Activated CD4-positive, alpha-beta T cell treated with anti-CD3 and anti-CD28 coated beads, Interleukin-2, amount 50 U/mL, for 4 hours (primary cell): ENCODE data around the gene FCHO1.
"Not testable (repeated sequence)": the region's sequence is repeated elsewhere in the genome, so short reads cannot be mapped to it uniquely, and the experiment has no call there.

Experiments used
- DNase-seq, 2 experiments: peaks; one replicate each; pipeline ENCODE4 v3.0.0-alpha.2; 2020

FCHO1 gene

DNA sequence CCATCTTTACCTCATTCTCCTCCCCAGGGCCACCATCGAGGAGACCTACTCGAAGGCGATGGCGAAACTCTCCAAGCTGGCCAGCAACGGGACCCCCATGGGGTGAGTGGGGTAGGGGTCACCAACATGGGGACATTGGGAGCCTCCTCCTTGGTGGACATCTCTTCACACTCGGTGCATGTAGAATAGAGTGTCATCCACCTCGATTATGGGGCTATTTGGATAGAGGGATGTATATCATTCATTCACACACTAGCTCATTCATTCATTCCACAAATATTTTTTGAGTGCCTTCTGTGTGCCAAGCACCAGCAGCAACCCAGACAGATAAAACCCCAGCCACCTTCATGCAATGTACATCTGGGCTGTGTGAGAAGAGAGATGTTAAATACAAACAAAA is 13.1 kb downstream of the FCHO1 start:
- DNase-seq, result no peak

DNA sequence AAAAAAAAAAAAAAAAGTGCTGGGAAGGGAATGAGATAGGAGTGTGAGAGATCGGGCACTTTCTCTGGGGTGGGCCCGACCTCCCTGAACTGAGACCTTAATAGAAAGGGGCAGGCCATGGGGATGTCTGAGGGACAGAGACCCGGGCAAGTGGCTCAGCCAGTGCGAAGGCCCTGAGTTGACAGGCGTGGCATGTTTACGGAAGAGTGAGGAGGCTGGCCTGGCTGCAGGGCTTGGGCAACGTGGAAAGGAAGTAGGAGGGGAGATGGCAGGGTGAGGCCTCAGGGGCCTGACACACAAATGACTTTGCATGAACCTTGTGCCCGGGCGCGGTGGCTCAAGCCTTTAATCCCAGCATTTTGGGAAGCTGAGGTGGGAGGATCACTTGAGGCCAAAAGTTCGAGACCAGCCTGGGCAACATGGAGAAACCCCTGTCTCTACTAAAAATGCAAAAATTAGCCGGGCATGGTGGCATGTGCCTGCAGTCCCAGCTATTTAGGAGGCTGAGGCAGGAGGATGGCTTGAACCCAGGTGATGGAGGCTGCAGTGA is 13.9 kb downstream of the FCHO1 start:
- no peak for DNase-seq

DNA sequence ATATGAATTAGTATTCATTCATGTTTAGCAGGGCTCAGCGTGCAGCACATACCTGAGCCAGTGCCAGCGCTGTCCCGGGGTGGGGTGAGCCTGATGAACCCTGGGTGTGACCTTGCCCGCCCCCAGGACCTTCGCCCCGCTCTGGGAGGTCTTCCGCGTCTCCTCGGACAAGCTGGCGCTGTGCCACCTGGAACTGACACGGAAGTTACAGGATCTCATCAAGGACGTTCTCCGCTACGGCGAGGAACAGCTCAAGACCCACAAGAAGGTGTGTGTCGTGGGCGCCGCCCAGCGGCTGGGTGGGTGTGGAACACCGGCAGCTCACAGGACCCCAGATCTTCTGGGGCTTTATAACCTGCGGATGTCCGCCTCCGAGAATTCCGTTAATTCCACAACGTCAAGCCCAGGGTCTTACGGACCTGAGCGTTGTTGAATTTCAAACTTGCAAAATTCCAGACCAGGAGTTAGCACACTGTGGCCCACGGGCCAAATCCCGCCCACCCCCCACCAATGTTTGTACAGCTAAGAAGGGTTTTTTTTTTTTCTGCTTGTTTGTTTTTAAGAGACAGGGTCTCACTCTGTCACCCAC is 15.4 kb downstream of the FCHO1 start:
- DNase-seq, result peak in 1 of 2 experiments; percentile 25

DNA sequence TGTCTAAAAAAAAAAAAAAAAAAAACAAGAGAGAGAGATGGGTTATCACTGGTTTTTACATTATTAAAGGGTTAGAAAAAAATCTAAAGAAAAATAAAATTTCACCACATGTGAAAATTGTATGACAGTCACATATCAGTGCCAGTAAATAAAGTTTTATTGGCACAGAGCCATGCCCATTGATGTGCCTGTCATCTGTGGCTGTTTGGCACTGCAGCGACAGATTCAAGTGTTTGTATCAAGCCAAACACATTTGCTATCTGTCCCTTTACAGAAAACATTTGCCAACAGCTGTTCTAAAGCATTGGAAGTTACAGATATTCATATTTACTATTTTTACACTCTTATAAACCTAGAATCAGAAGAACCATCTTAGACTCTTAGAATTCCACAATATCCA is 16.3 kb downstream of the FCHO1 start:
- no peak for DNase-seq

DNA sequence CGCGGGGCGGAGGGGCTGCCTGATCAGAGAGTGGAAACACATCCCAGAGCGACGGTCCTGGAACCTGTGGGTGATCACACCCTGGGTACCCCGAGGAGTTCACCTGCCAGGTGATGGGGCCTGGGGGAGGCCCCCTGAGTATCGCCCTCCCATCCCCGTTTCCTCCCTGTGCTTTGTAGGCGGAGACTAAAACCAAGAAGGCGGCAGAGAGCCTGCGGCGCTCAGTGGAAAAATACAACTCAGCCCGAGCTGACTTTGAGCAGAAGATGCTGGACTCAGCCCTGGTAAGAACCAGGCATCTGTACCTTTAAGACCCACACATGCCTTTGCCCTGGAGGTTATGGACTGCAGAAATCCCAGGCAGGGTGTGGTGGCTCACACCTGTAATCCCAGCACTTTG is 19.3 kb downstream of the FCHO1 start:
- DNase-seq, result no peak

DNA sequence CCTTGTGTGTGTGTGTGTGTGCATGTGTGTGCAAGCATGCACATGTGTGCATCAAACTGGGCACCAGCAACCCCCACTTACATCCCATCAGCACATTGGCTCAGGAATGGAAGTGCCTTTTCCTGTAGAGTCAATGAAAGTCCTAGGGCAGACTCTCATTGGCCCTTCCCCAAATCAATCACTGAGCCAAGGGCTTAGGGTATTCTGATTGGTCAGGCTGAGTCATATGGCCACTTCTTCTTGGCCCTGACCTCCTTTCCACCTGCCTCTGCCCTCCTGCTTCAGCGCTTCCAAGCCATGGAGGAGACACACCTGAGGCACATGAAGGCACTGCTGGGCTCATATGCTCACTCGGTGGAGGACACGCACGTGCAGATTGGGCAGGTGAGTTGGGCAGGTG is 20.9 kb downstream of the FCHO1 start:
- no peak for DNase-seq

DNA sequence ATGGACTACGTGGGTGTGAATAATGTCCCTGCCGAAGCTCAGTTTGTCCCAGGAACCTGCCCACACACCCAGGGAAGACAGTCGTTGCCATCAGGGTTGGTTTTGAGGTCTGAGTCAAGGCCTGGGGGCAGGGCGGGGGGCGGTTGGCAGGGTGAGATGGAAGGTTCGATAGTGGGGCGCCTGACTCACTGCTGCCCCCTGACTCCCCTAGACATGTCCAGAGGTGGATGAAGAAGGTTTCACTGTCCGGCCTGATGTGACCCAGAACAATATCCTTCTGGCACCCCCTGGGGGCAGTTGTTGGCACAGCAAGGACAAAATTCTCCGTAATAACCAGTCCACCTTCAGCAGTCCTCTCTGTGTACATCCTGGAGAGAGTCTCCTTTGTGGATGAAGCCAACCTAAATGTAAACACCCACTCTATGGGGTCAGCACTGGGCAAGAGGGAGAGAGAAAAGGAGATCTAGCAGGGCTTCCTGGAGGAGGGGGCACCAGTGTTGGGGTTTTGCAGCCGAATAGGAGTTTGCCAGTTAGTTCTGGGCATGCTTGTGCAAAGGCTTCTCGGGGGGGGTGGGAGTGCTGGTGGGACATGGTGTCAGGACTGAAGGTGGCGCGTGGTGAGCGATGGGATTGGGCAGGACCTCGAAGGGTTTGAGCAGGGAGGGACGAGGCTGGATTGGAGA is 24.1 kb downstream of the FCHO1 start:
- DNase-seq, result peak in 1 of 2 experiments; percentile 32

DNA sequence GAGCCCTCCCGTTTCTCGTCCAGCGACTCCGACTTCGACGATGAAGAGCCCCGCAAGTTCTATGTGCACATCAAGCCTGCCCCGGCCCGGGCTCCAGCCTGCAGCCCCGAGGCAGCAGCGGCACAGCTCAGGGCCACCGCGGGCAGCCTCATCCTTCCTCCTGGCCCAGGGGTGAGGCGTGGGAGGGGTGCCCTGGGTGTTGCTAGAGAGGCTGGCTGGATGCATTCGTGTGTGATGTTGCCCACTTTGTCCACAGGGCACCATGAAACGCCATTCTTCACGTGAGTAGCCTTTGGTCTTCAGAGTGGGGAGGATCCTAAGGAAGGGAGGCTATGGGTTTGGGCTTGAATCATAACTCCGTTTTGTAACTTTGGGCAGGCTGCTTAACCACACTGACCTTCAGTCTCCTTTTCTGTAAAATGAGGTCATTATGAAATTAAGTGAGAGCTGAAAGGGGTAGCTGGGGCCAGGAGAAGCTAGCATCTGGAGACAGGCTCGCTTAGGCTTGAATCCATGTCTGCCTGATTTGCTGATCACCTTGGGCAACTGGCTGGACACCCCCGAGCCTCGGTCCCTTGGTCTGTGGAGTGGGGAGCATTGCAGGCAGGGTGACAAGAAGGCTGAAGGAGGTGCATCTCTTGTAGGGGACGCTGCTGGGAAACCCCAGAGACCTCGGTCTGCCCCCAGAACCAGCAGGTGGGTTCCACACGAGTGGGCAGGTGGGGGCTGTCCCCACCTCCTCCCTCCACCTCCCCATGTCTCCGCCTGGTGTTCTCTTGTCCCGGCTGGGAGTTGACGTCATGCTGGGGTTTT is 24.9 kb downstream of the FCHO1 start:
- DNase-seq, result no peak

DNA sequence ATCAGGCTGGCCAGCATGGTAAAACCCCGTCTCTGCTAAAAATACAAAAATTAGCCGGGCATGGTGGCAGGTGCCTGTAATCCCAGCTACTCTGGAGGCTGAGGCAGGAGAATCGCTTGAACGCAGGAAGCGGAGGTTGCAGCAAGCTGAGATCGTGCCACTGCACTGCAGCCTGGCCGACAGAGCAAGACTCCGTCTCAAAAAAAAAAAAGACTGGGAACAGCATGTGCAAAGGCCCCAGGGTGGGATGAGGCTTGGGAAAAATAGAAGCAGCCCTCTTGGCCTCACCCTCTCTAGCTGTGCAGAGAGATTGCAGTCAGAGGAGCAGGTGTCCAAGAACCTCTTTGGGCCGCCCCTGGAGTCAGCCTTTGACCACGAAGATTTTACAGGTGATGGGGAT is 26.6 kb downstream of the FCHO1 start:
- DNase-seq, result not testable (repeated sequence)

DNA sequence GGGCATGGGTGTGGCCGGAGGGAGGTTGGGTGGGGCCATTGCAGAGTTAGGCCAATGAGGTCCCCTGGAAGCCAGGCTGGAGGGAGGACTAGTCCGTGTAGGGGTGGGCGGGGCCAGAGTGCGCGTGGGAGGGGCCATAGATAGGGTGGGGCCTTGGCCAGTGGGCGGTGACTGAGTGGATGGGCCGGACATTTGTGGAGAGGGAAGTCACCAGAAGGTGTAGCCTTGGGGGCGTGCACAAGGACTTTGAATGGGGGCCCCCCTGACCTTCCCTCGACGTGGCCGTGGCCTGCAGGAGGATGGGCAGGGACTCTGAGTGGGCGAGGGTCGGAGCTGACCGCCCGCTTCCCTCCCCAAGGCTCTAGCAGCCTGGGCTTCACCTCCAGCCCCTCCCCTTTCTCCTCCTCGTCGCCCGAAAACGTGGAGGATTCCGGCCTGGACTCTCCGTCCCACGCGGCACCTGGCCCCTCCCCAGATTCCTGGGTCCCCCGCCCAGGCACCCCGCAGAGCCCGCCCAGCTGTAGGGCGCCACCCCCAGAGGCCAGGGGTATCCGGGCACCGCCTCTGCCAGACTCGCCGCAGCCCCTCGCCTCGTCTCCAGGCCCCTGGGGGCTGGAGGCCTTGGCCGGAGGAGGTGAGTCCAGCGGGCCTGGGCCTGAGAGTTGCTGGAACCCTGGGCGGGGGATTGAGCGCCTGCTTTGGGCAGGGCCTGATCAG is 27.1 kb downstream of the FCHO1 start:
- no peak for DNase-seq

DNA sequence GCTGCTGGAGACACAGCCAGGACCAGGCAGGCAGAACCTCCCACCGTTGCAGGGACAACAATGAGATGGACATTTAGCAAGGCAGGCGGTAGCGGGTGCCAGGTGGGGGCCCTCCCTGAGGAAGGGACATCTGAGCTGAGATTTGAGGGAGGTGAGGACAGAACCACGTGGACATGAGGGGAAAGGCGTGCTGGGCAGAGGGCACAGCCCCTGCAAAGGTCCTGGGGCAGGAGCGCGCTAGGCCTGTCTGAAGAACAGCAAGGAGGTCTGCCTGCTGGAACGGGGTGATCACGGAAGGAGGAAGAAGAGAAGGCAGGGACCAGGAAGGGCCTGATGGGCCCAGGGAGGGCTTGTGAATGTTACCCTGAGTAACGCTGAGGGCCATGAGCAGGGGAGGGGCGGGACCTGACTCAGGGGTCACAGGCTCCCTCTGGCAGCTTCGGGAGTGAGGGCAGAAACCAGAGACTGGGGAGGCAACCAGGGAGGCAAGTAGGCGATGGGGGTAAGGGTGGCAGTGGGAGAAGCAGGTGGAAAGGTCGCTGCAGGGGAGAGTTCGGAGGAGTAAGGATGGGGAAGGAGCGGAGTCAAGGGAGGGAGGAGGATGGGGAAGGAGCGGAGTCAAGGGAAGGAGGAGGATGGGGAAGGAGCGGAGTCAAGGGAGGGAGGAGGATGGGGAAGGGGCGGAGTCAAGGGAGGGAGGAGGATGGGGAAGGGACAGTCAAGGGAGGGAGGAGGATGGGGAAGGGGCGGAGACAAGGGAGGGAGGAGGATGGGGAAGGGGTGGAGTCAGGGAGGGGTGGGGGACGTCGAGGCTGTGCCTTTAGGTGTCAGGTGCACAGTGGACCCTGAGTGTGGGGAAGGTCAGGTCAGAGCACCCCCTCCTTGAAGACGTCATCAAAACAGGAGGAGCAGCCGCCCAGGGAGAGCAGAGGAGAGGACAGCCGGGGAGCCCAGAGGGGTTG is 28.0 kb downstream of the FCHO1 start:
- no peak for DNase-seq

DNA sequence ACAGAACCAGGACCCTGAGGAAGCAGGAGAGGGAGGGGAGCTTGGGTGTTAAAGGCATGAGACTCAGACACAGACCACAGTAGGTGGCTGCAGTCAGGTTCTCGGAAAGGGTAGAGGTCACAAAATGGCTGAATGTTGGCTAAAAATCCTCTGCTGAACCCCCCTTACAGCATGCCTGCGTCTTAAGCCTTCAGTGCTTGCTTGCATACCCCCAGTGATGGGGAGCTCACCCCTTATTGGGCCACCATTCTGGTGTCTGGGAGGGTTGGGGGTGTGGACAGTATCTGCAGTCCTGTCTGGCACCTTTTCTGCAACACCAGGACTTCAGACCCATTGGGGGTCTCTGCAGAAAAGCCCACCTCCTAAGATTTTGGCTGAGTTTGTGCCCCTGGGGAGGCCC is 29.5 kb downstream of the FCHO1 start:
- DNase-seq, result no peak

DNA sequence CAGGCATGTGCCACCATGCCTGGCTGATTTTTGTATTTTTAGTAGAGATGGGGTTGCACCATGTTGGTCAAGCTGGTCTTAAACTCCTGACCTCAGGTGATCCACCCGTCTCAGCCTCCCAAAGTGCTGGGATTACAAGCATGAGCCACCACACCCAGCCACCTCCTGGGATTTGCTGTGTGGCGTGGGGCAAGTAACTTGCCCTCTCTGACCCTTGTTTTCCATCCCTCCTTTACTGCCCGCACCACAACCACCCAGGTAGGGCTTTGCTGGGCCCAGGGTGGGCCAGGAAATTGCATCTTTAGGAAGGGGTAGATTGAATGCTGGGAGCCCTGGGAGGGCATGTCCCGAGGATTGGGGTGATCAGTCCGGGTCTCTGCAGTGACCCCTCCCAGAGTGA is 32.4 kb downstream of the FCHO1 start:
- DNase-seq, result not testable (repeated sequence)

DNA sequence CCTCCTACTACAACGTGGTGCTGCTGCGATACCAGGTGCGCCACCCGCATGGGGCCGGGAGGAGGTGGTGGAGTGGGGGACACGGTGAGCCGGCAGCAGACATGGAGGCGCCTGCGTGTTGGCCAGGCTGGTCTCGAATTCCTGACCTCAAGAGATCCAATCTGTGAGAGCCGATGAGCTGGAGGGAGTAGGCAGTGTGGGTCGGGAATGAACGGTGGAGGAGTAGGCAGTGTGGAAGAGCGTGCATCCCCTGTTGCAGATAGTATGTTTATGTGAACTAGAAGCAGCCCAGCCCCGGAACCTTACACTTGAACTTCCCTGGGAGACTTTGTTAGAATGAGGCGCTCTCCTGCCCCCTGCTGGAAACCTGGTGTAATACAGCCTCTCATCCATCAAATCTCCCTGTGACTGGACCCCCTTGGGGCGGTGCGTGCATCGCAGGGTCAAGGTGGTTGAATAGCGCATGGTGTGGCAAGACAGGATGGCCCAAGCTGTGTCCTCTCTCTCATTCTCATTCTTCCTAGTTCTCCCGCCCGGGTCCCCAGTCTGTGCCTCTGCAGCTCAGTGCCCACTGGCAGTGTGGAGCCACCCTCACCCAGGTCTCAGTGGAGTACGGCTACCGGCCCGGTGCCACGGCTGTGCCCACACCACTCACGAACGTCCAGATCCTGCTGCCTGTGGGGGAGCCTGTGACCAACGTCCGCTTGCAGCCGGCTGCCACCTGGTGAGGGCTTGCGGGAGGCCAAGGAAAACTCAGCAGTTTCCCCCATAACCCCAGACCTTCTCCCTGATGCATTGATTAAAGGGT is 33.1 kb downstream of the FCHO1 start:
- peak; percentile 67 to 72 for DNase-seq

DNA sequence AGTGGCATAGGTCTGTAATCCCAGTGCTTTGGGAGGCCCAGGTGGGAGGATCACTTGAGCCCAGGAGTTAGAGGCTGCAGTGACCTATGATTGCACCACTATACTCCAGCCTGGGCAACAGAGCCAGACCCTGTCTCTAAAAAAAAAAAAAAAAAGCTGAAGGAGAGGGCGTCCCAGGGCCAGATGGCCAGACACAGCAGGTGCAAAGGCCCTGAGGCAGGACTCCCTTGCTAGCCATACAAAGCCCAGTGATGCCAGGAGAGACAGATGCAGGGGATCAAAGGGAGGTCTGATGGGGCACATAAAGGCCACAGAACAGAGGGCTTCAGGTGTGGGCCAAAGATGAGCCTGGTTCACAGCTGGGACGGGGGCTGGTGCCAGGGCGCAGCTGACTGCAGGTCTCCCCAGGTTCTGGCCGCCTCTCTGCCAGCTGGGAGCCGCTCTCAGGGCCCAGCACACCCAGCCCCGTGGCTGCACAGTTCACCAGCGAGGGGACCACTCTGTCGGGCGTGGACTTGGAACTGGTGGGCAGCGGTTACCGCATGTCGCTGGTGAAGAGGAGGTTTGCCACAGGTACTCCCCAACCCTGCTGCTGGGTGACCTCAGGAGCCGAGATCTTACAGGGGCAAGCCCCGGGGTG is 36.1 kb downstream of the FCHO1 start:
- no peak for DNase-seq

DNA sequence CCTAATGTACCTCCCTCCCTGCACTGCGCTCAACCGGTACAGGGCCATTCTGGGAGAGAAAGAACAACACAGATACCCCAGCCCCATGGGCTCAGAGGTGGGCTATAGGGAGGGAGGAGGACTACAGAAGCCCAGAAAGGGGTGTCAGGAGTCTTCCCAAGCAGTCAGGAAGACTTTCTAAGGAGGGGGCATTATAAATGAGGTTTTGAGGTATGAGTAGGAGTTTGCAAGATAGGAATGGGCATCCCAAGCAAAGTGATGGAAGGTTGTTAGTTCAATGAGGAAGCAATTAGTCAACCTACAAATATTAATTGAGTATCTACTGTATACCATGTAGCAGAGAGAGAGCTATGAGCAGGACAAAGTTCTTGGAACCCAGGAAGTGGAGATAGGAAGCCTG is 37.4 kb downstream of the FCHO1 start:
- no peak for DNase-seq

DNA sequence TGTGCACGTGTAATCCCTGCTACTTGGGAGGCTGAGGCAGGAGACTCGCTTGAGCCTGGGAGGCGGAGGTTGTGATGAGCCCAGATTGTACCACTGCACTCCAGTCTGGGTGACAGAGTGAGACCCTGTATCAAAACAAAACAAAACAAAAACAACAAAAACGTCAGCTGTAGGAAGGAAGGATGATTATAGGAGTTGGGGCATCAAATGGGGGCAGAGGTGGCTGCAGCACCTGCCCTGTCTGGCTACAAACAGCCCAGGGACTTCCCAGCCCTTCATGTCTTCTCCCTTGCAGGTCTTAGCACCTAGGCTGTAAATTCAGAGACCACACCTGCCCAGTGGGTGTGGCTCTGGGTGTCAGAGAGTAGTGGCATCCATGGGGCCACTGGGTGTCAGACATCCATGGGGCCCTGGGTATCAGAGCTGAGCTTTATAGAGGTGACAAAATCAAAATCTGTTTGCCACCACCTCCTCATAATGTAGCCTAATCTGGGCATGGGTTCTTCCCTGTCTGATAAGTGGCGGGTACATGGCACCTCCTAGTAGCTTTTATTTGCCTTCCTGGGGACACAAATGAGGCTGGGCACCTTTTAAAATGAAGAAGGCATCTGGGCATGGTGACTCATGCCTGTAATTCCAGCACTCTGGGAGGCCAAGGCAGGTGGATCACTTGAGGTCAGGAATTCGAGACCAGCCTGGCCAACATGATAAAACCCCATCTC is 38.9 kb downstream of the FCHO1 start:
- DNase-seq, result no peak

DNA sequence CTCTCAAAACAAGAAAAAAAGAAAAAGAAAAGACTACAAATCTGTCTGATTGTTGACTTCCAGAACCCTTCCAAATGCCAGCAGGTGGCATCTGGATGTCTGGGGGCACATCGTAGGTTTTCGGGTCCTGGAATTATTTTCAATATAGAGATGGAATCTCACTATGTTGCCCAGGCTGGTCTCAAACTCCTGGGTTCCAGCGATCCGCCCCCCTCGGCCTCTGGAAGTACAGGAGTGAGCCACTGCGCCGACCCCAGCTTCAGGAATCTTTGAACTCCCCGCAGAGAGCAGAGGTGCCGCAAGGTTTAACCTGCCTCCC is 43.1 kb downstream of the FCHO1 start:
- no peak for DNase-seq

DNA sequence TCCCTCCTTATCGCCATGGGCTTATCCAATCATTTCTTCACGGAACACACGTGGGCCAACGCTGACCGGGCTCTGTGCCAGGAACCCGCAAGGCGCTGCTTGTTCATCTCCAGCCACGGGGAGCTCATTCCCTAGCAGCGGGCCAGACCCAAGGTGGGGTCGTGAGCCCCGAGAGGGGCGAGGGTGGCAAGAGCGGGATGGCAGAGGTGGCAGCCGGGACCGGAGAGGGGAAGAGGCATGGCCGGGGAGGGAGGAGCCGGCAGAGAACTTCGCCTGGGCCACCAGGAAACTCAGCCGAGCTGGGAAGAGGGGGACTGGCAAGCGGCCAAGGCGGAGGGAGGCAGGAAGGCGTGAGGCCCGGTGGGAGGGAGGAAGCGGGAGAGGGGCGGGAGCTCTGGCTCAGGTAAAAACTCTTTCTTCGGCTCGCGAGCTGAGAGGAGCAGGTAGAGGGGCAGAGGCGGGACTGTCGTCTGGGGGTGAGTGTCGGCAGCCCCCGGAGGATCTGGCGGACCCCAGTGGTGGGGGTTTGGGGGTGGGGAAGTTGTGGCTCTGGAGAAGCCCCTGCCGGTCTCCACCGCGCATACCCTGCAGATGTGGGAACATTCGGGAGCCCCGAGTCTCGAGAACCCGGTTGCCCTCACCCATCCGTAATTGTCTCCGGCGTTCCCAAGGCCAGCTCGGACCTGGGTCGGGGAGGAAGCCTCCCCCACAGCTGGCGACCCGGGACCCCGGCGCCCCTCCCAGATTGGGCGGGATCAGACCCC is 43.6 kb downstream of the FCHO1 start, which contains the start of gene B3GNT3:
Gene B3GNT3 (plus strand): TSS at position 408 of the 764 bp plus-strand sequence. CDS start 12,670 bp downstream, outside the sequence.
- DNase-seq, result no peak
